Lower lobe of right lung (tissue), 2 donors: ENCODE data around the gene KIR3DL2. TPM values are rescaled to one million over a fixed set of nuclear protein-coding genes. Genes with fewer than 3 reads are reported as not detected.
"Not testable (repeated sequence)": the region's sequence is repeated elsewhere in the genome, so short reads cannot be mapped to it uniquely, and the experiment has no call there.

ENCODE experiments used
- ATAC-seq, 2 donors: fragments of 200-7000 bp; cut with Tn5 transposase; one replicate each; pipeline ENCODE4 v1.9.1; 2020 to 2022; ENCODE audit warnings: mild to moderate bottlenecking in 2 of 2, moderate library complexity in 2 of 2
- DNase-seq: peaks from one replicate; pipeline ENCODE4 v3.0.0-alpha.2; 2020
- H3K27ac ChIP-seq: fragments of 200-600 bp; one replicate; pipeline ENCODE4 v1.8.0; 2022
- H3K27me3 ChIP-seq: fragments of 200-600 bp; one replicate; pipeline ENCODE4 v1.8.0; 2022; ENCODE audit warnings: low read depth
- H3K36me3 ChIP-seq: fragments of 200-600 bp; one replicate; pipeline ENCODE4 v1.8.0; 2022; ENCODE audit warnings: mild to moderate bottlenecking
- H3K4me1 ChIP-seq: fragments of 200-600 bp; one replicate; pipeline ENCODE4 v1.8.0; 2022
- H3K4me3 ChIP-seq: fragments of 200-600 bp; one replicate; pipeline ENCODE4 v1.8.0; 2022; ENCODE audit warnings: mild to moderate bottlenecking
- H3K9me3 ChIP-seq: fragments of 200-600 bp; one replicate; pipeline ENCODE4 v1.8.0; 2022
- intact Hi-C: fragments of 100-400 bp; cut with DNase I; formaldehyde crosslinking; loops from one replicate; pipeline ENCODE4 v1.11.0; 2022
- total RNA-seq: library from RNA; stranded (reverse); fragmentation: NEBNext Ultra II Directional; extraction: Animal tissue kit (Norgen Biotek cat#: 25700); gene quantifications from one replicate; pipeline ENCODE4 v1.2.1, GENCODE V29; 2021
- TF ChIP-seq, protein P1 (sequence below): fragments of 200-600 bp; IDR thresholded peaks from one replicate; pipeline ENCODE4 v1.8.0; 2022; ENCODE audit warnings: antibody characterized with exemption, mild to moderate bottlenecking
- donor health status: DM: no; HTN: yes; CAD: no; lungs with severe emphysema.

The KIR3DL2 gene
- total RNA-seq, 1 donor from 2014 or later, result not detected

- no peaks in the 10 kb centered on the region for H3K36me3 ChIP-seq
- TF ChIP-seq, protein P1, sequence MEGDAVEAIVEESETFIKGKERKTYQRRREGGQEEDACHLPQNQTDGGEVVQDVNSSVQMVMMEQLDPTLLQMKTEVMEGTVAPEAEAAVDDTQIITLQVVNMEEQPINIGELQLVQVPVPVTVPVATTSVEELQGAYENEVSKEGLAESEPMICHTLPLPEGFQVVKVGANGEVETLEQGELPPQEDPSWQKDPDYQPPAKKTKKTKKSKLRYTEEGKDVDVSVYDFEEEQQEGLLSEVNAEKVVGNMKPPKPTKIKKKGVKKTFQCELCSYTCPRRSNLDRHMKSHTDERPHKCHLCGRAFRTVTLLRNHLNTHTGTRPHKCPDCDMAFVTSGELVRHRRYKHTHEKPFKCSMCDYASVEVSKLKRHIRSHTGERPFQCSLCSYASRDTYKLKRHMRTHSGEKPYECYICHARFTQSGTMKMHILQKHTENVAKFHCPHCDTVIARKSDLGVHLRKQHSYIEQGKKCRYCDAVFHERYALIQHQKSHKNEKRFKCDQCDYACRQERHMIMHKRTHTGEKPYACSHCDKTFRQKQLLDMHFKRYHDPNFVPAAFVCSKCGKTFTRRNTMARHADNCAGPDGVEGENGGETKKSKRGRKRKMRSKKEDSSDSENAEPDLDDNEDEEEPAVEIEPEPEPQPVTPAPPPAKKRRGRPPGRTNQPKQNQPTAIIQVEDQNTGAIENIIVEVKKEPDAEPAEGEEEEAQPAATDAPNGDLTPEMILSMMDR, result no peak
- intact Hi-C loops, result no loop called here
- H3K27ac ChIP-seq, result no peak overlapping the region
- H3K9me3 ChIP-seq, result no peaks in the 10 kb centered on the region
- ATAC-seq (no peak), DNase-seq (no peak)
- H3K27me3 ChIP-seq, result no peaks in the 10 kb centered on the region
- H3K4me1 ChIP-seq, result no peaks in the 10 kb centered on the region
- H3K4me3 ChIP-seq, result no peak overlapping the region
Measured at GRCh38 chr19:54893406-54893805, 43.2 kb downstream of the KIR3DL2 start.

- H3K4me1 ChIP-seq, H3K9me3 ChIP-seq, H3K4me3 ChIP-seq, H3K27me3 ChIP-seq, H3K36me3 ChIP-seq, DNase-seq, intact Hi-C loops, ATAC-seq, H3K27ac ChIP-seq: not testable (repeated sequence)
Measured at GRCh38 chr19:54894106-54894505, 43.9 kb downstream of the KIR3DL2 start.

GRCh38 chr19:54896036-54896435, 45.8 kb downstream of the KIR3DL2 start:
- ATAC-seq (no peak), DNase-seq (no peak)
- Histone ChIP-seq H3K4me1 (no peaks in the 10 kb centered on the region), H3K9me3 (no peaks in the 10 kb centered on the region), H3K36me3 (no peaks in the 10 kb centered on the region), H3K27me3 (no peaks in the 10 kb centered on the region), H3K4me3 (no peak overlapping the region), H3K27ac (no peak overlapping the region)
- TF ChIP-seq, protein P1, result no peak
- intact Hi-C loops, result no loop called here

- H3K27me3 ChIP-seq, DNase-seq, intact Hi-C loops, ATAC-seq, H3K4me3 ChIP-seq, H3K4me1 ChIP-seq, H3K36me3 ChIP-seq, H3K27ac ChIP-seq, H3K9me3 ChIP-seq: not testable (repeated sequence)
Measured at GRCh38 chr19:54898685-54899084, 48.4 kb downstream of the KIR3DL2 start.

DNA sequence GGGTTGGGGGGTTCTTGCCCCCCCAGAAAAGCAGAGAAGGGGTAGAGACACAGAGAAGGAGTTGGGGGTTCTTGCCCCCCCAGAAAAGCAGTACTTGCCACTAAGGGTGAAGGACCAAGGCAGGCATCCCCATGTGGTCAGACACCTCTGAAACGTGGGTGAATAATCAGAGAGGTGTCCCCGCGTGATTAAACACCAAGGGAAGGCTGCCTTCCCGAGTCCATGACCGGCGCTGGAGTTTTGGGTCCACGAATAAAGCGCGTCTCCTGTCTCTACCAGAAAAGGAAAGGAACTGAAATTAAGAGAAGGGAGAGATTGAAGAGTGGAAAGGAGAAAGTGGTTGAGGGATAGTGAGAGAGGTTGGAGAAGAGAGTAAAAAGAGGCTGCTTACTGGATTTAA, 49.4 kb downstream of the KIR3DL2 start:
- not testable (repeated sequence) for H3K27ac ChIP-seq

DNA sequence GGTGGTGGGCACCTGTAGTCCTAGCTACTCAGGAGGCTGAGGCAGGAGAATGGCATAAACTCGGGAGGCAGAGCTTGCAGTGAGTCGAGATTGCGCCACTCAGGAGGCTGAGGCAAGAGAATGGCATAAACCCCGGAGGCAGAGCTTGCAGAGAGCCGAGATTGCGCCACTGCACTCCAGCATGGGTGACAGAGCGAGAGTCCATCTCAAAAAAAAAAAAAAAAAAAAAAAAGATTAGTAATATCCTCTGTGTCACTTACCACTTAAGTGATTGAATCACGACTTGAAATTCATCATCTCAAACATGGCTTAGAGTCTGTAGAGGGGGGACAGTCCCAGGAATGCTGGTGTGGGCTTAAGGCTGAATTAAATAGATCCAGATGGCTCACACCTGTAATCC, 50.9 kb downstream of the KIR3DL2 start:
- H3K4me3 ChIP-seq, H3K4me1 ChIP-seq, H3K36me3 ChIP-seq, intact Hi-C loops, H3K27me3 ChIP-seq, H3K27ac ChIP-seq, H3K9me3 ChIP-seq: not testable (repeated sequence)
- peak; percentile 85 for DNase-seq
- peak in 1 of 2 donors; percentile 43 for ATAC-seq

More for the DNA sequence above, 49.4 kb downstream of the KIR3DL2 start:
- H3K36me3 ChIP-seq, DNase-seq, H3K27me3 ChIP-seq, H3K4me1 ChIP-seq, H3K9me3 ChIP-seq, H3K4me3 ChIP-seq, ATAC-seq, intact Hi-C loops: not testable (repeated sequence)

DNA sequence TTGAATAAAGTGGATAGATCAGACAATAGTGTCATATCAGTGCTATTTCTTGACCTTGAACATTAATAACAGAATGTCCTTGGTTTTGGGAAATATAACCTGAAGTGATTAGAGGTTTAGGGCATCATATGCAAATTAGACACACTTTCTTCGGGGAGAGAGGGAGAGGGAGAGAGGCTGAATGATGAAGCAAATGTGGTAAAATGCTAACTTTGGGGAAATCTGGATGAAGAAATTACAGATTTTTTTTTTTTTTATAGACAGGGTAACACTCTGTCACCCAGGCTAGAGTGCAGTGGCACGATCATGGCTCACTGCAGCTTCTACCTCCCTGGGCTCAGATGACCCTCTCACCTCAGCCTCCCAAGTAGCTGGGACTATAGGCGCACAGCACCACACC, 51.8 kb downstream of the KIR3DL2 start:
- TF ChIP-seq, protein P1, result no peak

GRCh38 chr19:54903303-54903702, 53.1 kb downstream of the KIR3DL2 start:
- H3K4me3 ChIP-seq, result no peak overlapping the region
- TF ChIP-seq, protein P1, result no peak
- H3K9me3 ChIP-seq, result no peaks in the 10 kb centered on the region
- H3K36me3 ChIP-seq, result no peaks in the 10 kb centered on the region
- no peaks in the 10 kb centered on the region for H3K4me1 ChIP-seq
- H3K27ac ChIP-seq, result no peak overlapping the region
- H3K27me3 ChIP-seq, result peaks cover 10% of the 10 kb centered on the region
- intact Hi-C loops, result no loop called here
- ATAC-seq, result no peak
- no peak for DNase-seq

More for the DNA sequence above, 51.8 kb downstream of the KIR3DL2 start:
- Histone ChIP-seq H3K4me3 (no peak overlapping the region), H3K27ac (no peak overlapping the region), H3K9me3 (no peaks in the 10 kb centered on the region), H3K36me3 (no peaks in the 10 kb centered on the region), H3K4me1 (no peaks in the 10 kb centered on the region), H3K27me3 (peaks cover 10% of the 10 kb centered on the region)
- ATAC-seq (no peak), DNase-seq (no peak)
- intact Hi-C loops, result no loop called here

- H3K4me1 ChIP-seq, intact Hi-C loops, DNase-seq, ATAC-seq, H3K36me3 ChIP-seq, H3K4me3 ChIP-seq, H3K27ac ChIP-seq, H3K9me3 ChIP-seq: not testable (repeated sequence)
- peaks cover 10% of the 10 kb centered on the region for H3K27me3 ChIP-seq
Measured at GRCh38 chr19:54904261-54904660, 54.0 kb downstream of the KIR3DL2 start.
